HG02970 (cell line): ENCODE data around the gene RARB.

Experiments
- ATAC-seq: cut with Tn5 transposase; IDR thresholded peaks from one replicate; pipeline ENCODE4 v1.9.1; 2021; ENCODE audit warnings: mild to moderate bottlenecking, moderate library complexity, moderate number of reproducible peaks; ENCODE audit not compliant: unreplicated experiment, low FRiP score

Gene RARB

DNA sequence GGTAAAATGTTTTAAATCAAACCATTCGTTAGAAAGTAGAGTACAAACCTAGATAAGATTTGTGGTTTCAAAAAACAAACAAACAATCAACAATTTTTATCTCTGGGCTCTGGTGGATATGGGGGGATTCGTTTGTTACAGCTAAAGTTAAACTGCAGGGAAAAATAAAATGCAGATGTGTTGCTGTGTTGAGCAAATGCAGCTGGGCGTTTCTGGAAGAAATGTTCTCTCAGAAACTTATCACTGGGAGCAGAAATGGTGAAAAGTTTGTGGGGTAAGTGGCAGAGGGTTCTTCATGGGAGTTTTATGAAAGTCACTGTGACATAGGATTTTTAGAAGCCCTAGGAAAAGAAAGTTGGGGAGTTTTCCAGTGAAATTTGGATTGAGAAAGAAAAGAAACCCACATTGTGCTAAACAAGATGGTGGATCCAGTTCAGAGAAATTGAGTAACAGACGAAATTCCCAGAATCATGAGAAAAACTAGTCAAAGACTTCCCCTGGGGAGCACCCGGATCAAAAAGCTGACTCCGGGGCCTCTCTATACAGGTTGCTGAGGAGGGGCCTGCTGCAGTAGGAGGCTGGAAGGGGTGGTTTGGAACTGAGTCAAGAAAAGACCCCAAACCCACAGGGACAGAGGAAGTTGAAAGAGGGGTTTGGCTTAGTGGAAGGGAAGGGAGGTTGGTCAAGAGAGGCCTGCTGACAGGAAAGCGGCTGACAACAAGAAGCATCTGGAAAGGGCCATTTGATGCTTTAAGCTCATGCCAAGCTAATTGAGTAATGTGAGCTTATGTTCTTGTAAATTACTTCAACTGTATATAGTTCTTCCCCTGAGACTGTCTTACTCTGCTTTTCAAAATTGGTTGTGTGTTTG lies 108.7 kb downstream of the RARB start:
- ATAC-seq, result no peak

DNA sequence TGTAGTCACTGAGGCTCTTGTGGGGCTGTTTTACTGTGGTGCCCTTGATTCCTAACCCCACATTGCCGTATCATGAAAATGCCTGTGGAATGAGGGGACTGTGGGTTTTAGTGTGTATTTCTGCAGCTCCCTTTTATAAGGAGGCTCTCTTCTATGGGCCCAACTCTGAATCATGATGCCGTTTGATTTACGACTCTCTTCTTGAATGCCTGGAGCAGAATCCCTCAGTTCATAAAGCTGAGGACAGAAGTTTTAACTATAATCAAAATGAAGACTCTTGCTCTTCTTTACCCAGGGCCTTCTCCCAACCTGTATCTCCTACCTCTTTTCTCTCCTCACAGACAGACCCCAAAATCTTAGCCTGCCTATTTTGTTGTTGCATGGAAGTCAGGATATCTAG lies 109.5 kb downstream of the RARB start:
- ATAC-seq, result no peak

GRCh38 chr3:25540273-25540672 lies 112.2 kb downstream of the RARB start:
- ATAC-seq, result no peak

DNA sequence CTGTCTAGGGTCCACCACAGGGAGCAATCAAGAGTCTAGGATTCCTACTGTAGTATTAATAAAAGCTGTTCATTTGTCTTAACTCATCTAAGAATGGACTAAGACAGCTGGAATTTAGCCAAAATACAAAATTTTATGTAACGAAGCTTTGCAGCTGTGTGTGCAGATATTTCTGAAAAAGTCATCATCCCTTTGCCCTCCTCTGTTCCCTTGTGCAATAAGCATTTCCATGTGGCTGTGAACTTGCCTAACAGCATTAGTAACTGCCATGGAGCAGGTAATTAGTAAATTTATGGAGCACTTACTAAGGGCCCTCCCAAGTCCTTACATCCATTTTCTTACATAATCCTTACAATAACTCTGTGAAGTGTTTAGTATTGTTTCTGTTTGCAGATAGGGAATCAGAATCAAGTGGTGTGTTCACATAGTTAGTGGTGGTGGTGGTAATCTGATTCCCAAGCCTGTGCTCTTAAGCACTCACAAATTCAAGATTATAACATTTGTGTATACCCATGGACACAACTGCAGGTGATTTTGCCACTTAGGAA lies 114.5 kb downstream of the RARB start:
- ATAC-seq, result no peak

DNA sequence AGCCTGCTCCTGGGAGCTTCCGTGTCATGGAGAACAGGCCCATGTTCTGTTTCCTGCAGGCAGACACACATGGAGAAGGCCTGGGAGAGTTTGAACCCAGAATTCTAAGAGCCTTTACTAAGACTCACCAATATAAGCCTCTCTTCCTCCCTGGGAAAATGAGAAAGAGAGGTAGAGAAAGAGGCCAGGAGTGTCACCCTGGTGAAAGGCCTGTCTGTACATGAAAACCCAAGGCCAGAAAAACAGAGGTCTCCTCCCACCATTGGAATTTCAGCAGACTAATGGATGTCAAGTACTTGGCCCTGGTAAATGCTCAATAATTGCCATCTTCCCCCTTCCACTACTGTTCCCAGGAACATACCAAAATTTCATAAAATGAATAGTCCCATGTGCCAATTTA lies 119.0 kb downstream of the RARB start:
- ATAC-seq, result no peak

GRCh38 chr3:25547943-25548674 lies 120.0 kb downstream of the RARB start:
- no peak for ATAC-seq

DNA sequence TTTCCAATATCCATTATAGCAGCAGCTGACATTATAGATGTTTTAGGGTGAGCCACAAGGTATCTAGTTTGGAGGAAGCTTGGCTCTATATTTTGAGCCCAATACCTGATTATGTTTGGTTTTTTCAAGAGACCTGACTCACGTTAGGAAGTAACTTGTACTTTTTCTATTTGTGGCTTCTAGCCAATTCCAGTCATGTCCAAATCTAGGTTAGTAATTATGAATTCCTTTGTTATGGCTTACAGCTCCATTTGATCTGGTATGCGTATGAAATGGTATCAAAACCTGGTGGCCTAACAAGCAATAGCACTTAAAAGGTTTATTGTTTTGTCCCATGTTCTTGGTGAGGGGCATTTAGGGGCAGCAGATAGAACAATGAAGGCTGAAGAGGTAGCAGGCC lies 120.8 kb downstream of the RARB start:
- no peak for ATAC-seq

DNA sequence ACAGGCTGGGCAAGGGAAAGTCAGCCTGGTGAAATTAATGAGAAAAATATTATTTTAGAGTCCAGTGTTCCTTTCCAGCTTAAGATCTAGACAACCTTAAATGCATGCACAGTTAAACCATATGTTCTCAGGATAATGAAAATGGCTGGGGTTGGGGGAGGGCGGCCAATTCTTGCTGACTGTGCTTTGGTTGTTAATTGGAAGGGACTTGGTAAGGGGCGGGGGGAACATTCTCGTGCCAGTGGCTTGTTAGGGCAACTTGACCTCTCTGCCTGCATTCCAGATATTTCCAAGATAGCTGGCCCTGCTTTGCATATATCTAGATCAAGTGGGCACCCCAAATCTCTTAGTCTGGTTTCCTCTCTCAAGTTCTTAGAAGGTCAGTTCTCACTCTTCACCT lies 124.2 kb downstream of the RARB start:
- ATAC-seq, result no peak

DNA sequence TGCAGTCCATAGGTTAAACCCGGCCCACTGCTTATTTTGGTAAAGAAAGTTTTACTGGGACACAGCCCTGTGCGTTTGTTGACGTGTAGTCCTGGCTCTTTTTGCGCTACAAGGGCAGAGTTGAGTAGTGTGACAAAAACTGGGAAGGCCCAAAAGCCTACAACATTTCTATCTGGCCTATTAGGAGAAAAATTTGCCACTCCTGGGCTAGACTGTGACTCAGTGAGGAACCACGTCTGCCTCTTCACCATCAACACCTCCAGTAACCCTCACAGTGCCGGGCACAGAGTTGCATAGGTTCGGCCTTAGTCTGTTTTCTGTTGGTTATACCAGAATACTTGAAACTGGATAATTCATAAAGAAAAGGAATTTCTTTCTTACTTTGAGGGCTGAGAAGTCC lies 126.3 kb downstream of the RARB start:
- no peak for ATAC-seq

DNA sequence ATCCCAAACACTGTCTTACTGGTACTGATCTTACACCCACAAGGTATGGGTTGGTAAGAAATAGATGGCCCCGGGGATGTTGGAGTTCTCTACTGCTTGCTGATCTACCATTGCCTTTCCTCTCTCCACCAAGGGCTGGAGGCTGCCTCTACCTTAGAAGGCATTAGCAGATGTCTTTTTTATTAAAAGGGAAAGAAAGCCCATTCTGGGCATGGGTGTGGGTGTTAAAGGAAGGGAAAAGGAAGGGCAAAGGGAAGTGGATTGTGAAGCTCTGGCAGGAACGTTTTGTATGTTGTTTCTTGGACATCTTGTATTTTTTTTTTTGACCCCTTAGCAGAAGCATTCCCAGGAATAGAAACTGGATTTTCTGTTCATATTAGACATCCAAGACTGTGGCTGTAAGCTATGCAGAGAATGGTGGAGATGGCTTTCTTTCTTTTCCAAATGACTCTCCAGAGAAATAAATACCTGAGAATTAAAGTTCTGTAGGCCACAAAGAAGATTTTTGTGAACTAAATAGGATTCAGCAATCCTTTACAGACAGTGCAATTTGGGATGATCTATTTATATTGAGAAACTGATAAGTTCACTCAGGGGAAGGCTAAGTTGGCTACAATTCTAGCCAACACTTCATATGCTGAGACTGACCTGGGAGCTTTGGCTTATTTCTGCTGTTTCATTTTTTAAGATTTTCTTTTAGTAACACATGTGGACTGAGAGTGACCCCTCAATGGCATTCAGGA lies 127.8 kb downstream of the RARB start:
- no peak for ATAC-seq

DNA sequence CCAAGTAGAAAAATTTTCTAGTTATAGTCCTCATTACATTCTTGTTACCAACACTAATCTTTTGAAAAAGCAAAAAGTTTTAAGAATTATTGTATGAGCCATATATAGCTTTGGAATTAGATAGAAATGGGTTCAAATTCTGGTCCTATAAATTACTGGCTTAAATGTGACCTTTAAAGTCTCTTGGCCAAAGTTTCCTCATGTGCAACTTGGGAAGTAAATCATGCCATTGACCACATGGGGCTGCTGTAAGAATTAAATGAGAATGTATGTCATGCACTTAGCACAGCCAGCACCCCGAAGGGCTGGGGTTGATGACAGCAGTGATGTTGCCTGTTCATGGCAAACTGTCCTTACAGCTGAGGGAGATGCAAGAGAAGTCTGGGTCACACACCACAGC lies 128.4 kb downstream of the RARB start:
- no peak for ATAC-seq

GRCh38 chr3:25557694-25558093 lies 129.6 kb downstream of the RARB start:
- ATAC-seq, result no peak

DNA sequence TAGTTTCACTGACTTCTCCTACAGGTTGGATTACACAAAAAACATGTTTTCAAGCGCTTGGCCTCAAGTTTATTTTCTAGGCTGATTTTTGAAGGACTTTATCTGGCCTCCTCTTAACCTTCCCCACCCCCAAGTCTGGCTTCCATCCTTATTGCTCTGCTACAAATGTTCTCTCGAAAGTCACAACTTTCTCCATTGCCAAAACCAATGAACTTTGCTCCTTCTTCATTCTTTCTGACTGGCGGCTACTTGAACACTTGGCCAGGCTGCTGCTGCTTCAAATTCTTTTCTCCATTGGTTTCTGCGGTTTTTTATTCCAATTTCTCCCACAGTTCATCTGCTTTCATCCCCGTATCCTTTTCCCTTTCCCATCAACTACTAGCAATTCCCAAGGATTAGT lies 130.1 kb downstream of the RARB start:
- ATAC-seq, result no peak

GRCh38 chr3:25558796-25559195 lies 130.7 kb downstream of the RARB start:
- ATAC-seq, result no peak

- ATAC-seq, result no peak
These were observed 135.5 kb downstream of the RARB start for GRCh38 chr3:25563601-25564000.

GRCh38 chr3:25564075-25564474 lies 136.0 kb downstream of the RARB start:
- no peak for ATAC-seq

- ATAC-seq, result no peak
These were observed 137.7 kb downstream of the RARB start for GRCh38 chr3:25565807-25566206.

DNA sequence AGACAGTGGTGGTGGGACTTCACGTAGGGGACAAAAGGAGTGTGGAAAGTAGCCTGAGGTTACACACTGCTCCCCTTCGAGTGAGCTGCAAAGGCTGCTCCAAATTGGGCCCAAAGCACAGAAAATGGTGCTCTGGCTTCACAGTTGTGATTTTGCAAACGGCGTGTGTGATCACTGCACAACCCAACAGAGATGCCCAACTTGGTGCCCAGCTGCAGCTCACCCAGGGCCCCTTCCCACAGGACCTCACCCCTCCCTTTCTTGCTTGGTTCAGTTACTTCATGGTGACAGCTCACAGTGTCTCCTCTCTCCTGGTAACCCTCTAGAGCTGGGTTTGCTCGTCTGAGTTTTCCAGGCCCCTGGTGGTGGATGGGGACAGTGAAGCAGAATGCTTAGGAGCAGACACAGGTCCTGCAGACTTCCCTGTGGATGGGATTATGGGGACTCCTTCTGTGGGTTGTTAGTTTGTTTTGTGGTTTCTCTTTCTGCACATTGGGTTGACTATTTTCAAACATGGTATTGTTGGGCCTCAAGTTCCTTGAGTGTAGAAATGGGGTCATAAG lies 138.4 kb downstream of the RARB start:
- no peak for ATAC-seq

GRCh38 chr3:25567388-25567787 lies 139.3 kb downstream of the RARB start:
- ATAC-seq, result no peak

DNA sequence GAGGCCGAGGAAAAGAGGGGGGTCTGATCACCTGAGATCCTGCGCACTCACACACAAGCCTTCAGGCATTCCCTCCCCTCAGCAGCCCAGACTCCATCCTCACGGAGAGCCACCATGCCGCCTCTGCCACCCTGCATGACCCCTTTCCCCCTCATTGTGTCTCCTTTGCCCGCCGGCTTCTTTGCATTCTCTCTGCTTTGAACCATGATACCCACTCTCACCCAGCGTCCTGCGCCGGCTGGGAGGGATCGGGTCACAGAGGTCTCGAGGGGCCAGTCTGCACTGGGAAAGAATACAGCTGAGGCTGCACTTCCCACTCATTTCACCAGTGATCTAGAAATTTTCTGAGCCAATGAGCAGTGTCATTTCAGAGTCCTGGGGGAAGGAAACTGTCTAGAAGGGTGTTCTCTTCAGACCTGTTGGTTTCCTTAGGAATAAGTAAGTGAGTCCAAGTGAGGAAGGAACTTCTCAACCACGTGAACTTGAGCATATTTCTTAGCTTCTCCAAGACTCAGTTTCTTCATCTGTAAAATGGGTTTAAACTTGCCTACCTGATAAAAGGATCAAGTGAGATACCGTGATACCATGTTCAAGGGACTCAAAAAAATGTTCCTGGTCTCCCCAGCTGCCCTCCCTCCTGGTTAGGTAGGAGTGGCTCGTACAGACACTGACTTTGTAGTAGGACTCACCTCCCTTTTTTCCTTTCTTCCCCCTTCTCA lies 139.9 kb downstream of the RARB start:
- ATAC-seq, result no peak
